GM19099 (cell line): ENCODE results near the gene NTSR1.

Experiments used
- POLR2A ChIP-seq: IDR thresholded peaks from 3 replicates; pipeline ENCODE4 v1.6.1; 2011; ENCODE audit warnings: low read depth; ENCODE audit not compliant: insufficient read length; ENCODE audit errors: extremely low read depth

NTSR1 gene

GRCh38 chr20:62685781-62686555 lies 22.7 kb upstream of the NTSR1 start:
- no peak for TF ChIP-seq POLR2A

GRCh38 chr20:62686869-62687830 lies 21.5 kb upstream of the NTSR1 start:
- TF ChIP-seq POLR2A: no peak

DNA sequence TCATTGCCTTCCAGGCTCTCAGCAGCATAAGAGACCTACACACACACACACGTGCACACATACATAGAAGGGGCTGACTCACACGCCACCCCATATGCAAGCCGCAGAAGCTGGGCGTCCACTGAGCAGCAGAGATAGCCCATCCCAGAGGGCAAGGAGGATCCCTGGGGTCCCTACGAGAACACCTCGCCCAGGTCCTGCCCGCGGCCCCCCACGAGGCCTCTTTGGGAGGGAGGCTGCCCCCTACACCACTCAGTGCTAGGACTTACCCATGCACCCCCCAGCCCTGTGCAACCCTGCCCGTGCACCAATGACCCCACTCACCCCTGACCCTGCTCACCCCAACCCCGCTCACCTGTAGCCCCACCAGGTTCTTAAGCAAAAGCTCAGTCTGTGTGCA lies 20.6 kb upstream of the NTSR1 start:
- TF ChIP-seq POLR2A: no peak

DNA sequence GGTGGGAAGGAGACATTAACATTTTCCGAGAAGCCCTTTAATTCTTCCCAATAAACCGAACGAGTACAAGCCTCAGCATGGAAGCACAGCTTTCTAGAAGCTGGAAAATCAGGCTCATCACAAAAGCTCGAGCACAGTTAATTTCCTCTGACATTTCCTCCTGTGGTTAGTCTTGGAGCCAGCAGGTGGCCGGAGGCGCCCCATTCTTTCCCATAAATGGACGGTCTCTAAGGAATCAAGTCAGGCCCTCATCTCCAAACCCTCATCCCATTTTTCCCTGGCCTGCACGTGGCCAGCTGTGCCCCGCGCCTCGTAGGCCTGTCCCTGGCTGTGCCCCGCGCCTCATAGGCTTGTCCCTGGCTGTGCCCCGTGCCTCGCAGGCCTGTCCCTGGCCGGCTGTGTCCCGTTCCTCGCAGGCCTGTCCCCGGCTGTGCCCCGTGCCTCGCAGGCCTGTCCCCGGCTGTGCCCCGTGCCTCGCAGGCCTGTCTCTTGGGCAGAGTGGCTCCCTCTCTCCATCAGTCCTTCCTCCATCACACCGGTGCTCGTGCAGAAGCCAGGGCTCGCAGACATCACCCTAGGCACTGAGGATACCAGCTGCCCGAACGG lies 19.7 kb upstream of the NTSR1 start:
- TF ChIP-seq POLR2A: no peak

DNA sequence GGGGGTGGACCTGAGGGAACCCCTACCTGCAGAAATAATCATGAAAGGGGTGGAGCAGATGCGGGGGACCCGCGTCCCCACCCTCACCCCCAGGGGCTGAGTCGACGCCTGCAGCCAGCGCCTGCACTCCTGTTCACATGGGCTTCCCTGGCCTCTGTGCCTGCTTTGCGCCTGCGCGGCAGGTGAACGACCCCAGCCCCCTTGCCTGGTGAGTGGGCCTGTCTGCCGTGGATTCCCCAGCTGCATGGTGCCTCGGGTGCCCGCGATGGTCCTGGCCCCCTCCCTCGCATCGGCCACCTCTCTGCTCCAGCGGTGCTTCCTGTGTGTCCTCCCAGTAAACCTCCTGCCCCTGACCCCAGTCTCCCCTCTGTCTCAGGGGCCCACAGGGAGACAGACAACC lies 18.8 kb upstream of the NTSR1 start:
- no peak for TF ChIP-seq POLR2A

DNA sequence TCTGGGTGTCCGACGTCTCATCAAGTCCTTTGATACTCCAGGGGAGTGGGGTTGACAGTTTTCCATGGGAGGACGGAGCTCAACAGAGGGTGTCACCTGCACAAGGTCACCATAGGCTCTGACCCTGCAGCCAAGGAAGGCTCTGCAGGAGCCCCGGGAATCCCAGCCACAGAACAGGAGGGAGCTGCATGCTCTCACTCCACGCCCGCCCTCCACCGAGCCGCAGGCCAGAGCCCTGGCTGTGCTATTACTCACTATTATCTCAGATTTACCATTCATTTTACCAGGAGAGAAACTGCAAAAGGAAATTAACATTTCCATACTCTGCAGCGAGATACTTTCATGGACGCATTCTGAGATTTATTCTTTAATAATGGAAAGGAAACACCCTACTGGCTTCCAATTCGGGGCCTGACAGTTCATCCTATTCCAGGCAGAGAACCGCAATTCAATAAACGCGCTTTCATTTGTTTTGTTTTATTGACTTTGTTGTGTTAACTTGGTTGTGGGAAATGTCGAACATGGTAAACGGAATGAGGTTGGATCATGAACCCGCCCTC lies 18.3 kb upstream of the NTSR1 start:
- no peak for TF ChIP-seq POLR2A

DNA sequence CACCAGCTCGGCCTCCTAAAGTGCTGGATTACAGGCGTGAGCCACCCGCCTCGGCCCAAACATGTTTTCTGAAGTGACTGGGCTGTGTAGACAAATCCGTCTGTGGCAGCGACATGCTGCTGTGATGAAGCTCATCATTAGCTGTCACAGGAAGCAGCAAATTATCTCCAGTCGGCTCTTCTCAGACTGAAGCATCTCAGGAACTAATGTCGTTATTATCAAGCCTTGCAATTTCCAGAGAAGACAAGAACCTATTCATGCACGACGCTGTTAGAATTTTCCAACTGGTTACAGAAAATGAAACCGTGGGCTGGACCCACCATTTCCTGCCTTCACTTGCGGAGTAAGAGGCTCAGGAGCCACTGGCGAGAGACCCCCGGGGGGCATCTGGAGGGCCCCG lies 17.1 kb upstream of the NTSR1 start:
- no peak for TF ChIP-seq POLR2A

GRCh38 chr20:62692176-62692575 lies 16.5 kb upstream of the NTSR1 start:
- TF ChIP-seq POLR2A: no peak

DNA sequence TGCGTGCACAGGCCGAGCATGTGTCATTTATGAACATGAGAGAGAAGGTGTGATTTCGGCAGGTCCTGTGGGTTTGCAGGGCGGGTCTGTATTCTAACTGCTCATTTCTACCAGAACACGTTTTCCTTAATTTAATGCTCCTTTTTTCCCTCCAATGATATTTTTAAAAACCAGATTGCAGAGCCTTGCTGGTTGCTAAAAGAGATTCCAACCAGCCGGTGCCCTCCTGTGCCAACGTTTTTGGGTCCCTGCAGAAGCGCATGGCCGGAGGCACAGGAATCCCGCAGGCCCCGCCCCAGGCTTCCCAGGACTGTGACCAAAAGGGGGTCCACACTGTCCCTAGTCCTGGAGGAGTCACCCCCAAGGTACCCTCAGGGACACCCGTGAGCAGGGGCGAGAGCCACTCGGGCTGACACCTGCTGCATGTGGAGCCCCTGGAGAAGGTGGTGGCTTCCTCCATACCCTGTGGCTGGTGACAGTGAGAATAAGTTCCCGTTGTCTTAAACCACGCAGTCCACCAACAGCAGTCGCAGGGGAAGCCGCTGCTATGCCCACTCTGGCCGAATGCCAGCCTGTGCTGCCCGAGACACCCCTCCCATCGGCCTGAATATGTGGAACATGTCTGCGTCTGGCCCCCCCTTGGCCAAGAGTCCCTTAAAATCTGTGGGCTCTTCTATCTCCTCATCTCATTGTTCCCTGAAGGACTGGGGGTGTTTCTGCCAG lies 15.7 kb upstream of the NTSR1 start:
- TF ChIP-seq POLR2A: no peak

GRCh38 chr20:62693524-62693922 lies 15.1 kb upstream of the NTSR1 start:
- TF ChIP-seq POLR2A: no peak

DNA sequence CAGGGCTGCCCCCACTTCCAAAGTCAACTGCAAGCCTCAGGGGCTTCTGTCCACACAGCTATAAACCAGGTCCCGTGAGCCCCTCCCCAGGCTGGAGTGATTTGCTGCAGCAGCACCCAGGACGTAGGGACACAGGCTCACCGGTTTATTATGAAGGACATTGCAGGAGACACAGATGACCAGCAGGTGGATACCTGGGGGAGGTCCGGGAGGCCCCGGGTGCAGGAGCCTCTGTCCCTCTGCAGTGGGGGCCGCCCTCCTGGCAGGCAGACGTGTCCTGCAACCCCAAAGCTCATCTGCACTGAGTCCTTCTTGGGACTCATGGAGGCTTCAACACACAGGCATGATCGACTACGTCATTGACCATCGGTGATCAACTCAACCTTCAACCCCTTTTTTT lies 14.5 kb upstream of the NTSR1 start:
- TF ChIP-seq POLR2A: no peak

- TF ChIP-seq POLR2A: no peak
Observed at GRCh38 chr20:62694868-62695267, 13.8 kb upstream of the NTSR1 start.

GRCh38 chr20:62695448-62696414 lies 12.9 kb upstream of the NTSR1 start:
- no peak for TF ChIP-seq POLR2A
